ENCODE data around the gene JAZF1.
A peak's percentile ranks its signal among the peaks of the same experiment; 100 is the strongest.

The JAZF1 gene

DNA sequence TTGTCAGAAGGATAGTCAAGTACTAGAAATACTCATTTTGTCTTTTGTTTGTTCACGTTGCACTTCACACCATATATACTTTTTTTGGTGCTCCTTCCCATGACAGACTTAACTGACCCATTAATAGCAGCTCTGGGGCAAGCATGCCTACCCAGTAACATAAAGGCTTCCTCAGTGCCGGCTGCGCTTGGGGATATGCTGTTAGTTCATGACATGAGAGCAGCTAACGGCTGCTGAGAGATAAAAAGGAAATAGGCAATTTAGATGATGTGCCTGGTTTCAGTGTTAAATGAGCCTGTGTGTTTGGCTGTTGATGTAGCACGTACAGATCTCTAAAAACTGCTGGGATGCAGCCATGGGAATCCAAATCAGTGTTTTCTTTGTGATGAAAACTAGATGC lies 354.2 kb downstream of the JAZF1 start:
- no peak overlapping the region for H2BK12ac ChIP-seq (ENCODE audit: low read length in 2 of 2)
- H2BK120ac ChIP-seq (ENCODE audit: low read depth, low read length) = no peak overlapping the region
- peaks cover 4 to 64% of the 10 kb centered on the region in 2 experiments for H3K36me3 ChIP-seq (ENCODE audit: control insufficient read depth in 1 of 2, insufficient read depth in 2 of 2, low read depth in 1 of 2, low read length in 2 of 2)
- H3K4ac ChIP-seq (ENCODE audit: low read depth in 1 of 2, low read length in 2 of 2) = no peak overlapping the region
- DNase-seq = no peak
- no peaks in the 10 kb centered on the region for H3K27me3 ChIP-seq (ENCODE audit: control insufficient read depth in 1 of 2, insufficient read depth in 1 of 2, low read length in 2 of 2)
- H3K23ac ChIP-seq (ENCODE audit: low read length in 2 of 2) = no peak overlapping the region
- H3K4me2 ChIP-seq (ENCODE audit: low read length, poor library complexity, severe bottlenecking) = no peak overlapping the region
- no peak overlapping the region for H4K8ac ChIP-seq (ENCODE audit: low read length)
- H3K9me3 ChIP-seq (ENCODE audit: control insufficient read depth, low read length) = no peaks in the 10 kb centered on the region
- no peak overlapping the region for H3K14ac ChIP-seq (ENCODE audit: low read length in 2 of 2)
- no peak overlapping the region for H3K4me3 ChIP-seq (ENCODE audit: insufficient read depth in 1 of 2, low read depth in 1 of 2, low read length in 2 of 2)
- H3K18ac ChIP-seq (ENCODE audit: low read depth in 1 of 2, low read length in 2 of 2) = no peak overlapping the region
- no peak overlapping the region for H2BK5ac ChIP-seq (ENCODE audit: low read depth, low read length, poor library complexity, severe bottlenecking)
- no peaks in the 10 kb centered on the region for H3K4me1 ChIP-seq (ENCODE audit: control insufficient read depth, insufficient read depth, low read depth, low read length)
- no peak overlapping the region for H4K91ac ChIP-seq (ENCODE audit: low read length)
- no peak overlapping the region for H3K9ac ChIP-seq (ENCODE audit: low read length)
- H3K79me1 ChIP-seq (replicated peaks; ENCODE audit: low read length, poor library complexity, severe bottlenecking) = peaks cover 10% of the 10 kb centered on the region
- H2BK15ac ChIP-seq (ENCODE audit: low read depth, poor library complexity, severe bottlenecking) = no peak overlapping the region
- WGBS = 27% methylated on average over 5 of the region's 5 CpGs
- H2AFZ ChIP-seq (ENCODE audit: low read depth, low read length) = no peak overlapping the region
- H2AK5ac ChIP-seq (ENCODE audit: low read length, severe bottlenecking) = no peak overlapping the region
- no peak overlapping the region for H3K27ac ChIP-seq (ENCODE audit: low read length, poor library complexity, severe bottlenecking)

DNA sequence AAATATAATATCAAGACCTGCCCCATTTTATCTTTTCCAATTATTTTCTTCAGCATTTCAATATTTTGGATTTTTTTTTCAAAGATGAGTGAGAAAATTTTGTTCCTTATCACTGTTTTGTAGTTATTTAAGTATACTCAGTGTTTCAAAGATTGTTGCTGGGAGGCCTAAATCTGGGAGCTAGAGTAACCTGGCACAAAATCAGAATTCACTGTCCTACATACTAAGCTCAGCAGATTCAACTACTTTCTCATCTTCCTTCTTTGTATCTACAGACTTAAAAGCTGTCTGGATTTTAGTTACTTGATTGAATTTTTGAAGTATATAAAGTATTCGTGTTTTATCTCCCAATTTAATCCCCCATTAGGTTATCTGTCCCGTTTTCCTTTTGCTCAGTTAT lies 354.7 kb downstream of the JAZF1 start:
- Histone ChIP-seq H2BK15ac (ENCODE audit: low read depth, poor library complexity, severe bottlenecking) (no peak overlapping the region), H3K27ac (ENCODE audit: low read length, poor library complexity, severe bottlenecking) (no peak overlapping the region), H3K9ac (ENCODE audit: low read length) (no peak overlapping the region), H3K4me3 (ENCODE audit: insufficient read depth in 1 of 2, low read depth in 1 of 2, low read length in 2 of 2) (no peak overlapping the region), H4K8ac (ENCODE audit: low read length) (no peak overlapping the region), H2AK5ac (ENCODE audit: low read length, severe bottlenecking) (no peak overlapping the region), H3K79me1 (replicated peaks; ENCODE audit: low read length, poor library complexity, severe bottlenecking) (peaks cover 10% of the 10 kb centered on the region), H2BK5ac (ENCODE audit: low read depth, low read length, poor library complexity, severe bottlenecking) (no peak overlapping the region), H3K4ac (ENCODE audit: low read depth in 1 of 2, low read length in 2 of 2) (no peak overlapping the region), H3K14ac (ENCODE audit: low read length in 2 of 2) (no peak overlapping the region), H2AFZ (ENCODE audit: low read depth, low read length) (no peak overlapping the region), H3K36me3 (ENCODE audit: control insufficient read depth in 1 of 2, insufficient read depth in 2 of 2, low read depth in 1 of 2, low read length in 2 of 2) (peaks cover 4 to 60% of the 10 kb centered on the region in 2 experiments), H3K4me1 (ENCODE audit: control insufficient read depth, insufficient read depth, low read depth, low read length) (no peaks in the 10 kb centered on the region), H3K9me3 (ENCODE audit: control insufficient read depth, low read length) (no peaks in the 10 kb centered on the region), H3K4me2 (ENCODE audit: low read length, poor library complexity, severe bottlenecking) (no peak overlapping the region), H4K91ac (ENCODE audit: low read length) (no peak overlapping the region), H3K18ac (ENCODE audit: low read depth in 1 of 2, low read length in 2 of 2) (no peak overlapping the region), H2BK12ac (ENCODE audit: low read length in 2 of 2) (no peak overlapping the region), H3K23ac (ENCODE audit: low read length in 2 of 2) (no peak overlapping the region), H2BK120ac (ENCODE audit: low read depth, low read length) (no peak overlapping the region), H3K27me3 (ENCODE audit: control insufficient read depth in 1 of 2, insufficient read depth in 1 of 2, low read length in 2 of 2) (no peaks in the 10 kb centered on the region)
- no peak for DNase-seq
- no CpG with 5 or more reads among the region's 2 CpGs for WGBS

DNA sequence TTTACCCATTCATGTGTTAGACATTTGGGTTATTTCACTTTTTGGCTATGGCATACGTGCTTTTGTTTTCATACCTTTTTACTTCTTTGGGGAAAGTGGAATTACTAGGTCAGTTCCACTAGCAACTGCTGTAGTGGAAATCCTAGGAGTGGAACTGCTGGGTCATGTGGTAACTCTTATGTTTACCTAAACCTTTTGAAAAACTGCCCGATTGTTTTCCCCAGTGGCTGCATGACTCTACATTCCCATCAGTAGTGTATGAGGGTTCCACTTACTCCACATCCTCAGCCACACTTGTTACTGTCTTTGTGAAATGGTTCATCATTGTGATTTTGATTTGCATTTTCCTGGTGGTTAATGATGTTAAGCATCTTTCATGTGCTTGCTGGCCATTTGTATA lies 358.4 kb downstream of the JAZF1 start:
- H3K23ac ChIP-seq (ENCODE audit: low read length in 2 of 2) = no peak overlapping the region
- no peak overlapping the region for H3K27ac ChIP-seq (ENCODE audit: low read length, poor library complexity, severe bottlenecking)
- H3K4me1 ChIP-seq (ENCODE audit: control insufficient read depth, insufficient read depth, low read depth, low read length) = no peaks in the 10 kb centered on the region
- H3K4me2 ChIP-seq (ENCODE audit: low read length, poor library complexity, severe bottlenecking) = no peak overlapping the region
- H3K27me3 ChIP-seq (ENCODE audit: control insufficient read depth in 1 of 2, insufficient read depth in 1 of 2, low read length in 2 of 2) = no peaks in the 10 kb centered on the region
- no peak overlapping the region for H2BK120ac ChIP-seq (ENCODE audit: low read depth, low read length)
- H3K4me3 ChIP-seq (ENCODE audit: insufficient read depth in 1 of 2, low read depth in 1 of 2, low read length in 2 of 2) = no peak overlapping the region
- DNase-seq = peak; percentile 16
- 75% methylated on average over 1 of the region's 2 CpGs for WGBS
- H3K9me3 ChIP-seq (ENCODE audit: control insufficient read depth, low read length) = no peaks in the 10 kb centered on the region
- H4K8ac ChIP-seq (ENCODE audit: low read length) = no peak overlapping the region
- no peak overlapping the region for H3K18ac ChIP-seq (ENCODE audit: low read depth in 1 of 2, low read length in 2 of 2)
- no peak overlapping the region for H2BK5ac ChIP-seq (ENCODE audit: low read depth, low read length, poor library complexity, severe bottlenecking)
- no peak overlapping the region for H3K4ac ChIP-seq (ENCODE audit: low read depth in 1 of 2, low read length in 2 of 2)
- no peak overlapping the region for H2BK12ac ChIP-seq (ENCODE audit: low read length in 2 of 2)
- H3K36me3 ChIP-seq (ENCODE audit: control insufficient read depth in 1 of 2, insufficient read depth in 2 of 2, low read depth in 1 of 2, low read length in 2 of 2) = peaks cover 4 to 62% of the 10 kb centered on the region in 2 experiments
- no peak overlapping the region for H2AK5ac ChIP-seq (ENCODE audit: low read length, severe bottlenecking)
- H3K9ac ChIP-seq (ENCODE audit: low read length) = peak overlapping the region; percentile 17
- no peak overlapping the region for H2BK15ac ChIP-seq (ENCODE audit: low read depth, poor library complexity, severe bottlenecking)
- no peak overlapping the region for H3K14ac ChIP-seq (ENCODE audit: low read length in 2 of 2)
- H2AFZ ChIP-seq (ENCODE audit: low read depth, low read length) = no peak overlapping the region
- peaks cover 8% of the 10 kb centered on the region for H3K79me1 ChIP-seq (replicated peaks; ENCODE audit: low read length, poor library complexity, severe bottlenecking)
- no peak overlapping the region for H4K91ac ChIP-seq (ENCODE audit: low read length)

DNA sequence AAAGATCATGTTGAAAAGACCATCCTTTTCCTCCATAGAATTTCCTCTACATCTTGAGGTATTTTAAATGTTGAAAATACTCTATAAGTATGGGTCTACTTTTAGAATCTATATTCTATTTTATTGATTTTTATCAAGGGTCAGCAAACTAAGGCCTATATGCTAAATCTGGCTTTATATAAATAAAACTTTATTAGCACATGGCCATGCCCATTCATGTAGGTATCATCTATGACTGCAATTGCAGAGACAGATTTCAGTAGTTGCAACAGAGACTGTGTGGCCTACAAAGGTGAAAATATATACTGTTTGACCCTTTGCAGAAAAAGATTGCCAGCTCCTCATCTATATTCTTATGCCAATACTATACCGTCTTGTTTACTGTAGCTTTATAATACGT lies 367.9 kb downstream of the JAZF1 start:
- H3K9ac ChIP-seq (ENCODE audit: low read length) = no peak overlapping the region
- no peak overlapping the region for H2BK12ac ChIP-seq (ENCODE audit: low read length in 2 of 2)
- no peak overlapping the region for H3K23ac ChIP-seq (ENCODE audit: low read length in 2 of 2)
- H3K9me3 ChIP-seq (ENCODE audit: control insufficient read depth, low read length) = no peaks in the 10 kb centered on the region
- H3K14ac ChIP-seq (ENCODE audit: low read length in 2 of 2) = no peak overlapping the region
- no peak for DNase-seq
- no peak overlapping the region for H4K91ac ChIP-seq (ENCODE audit: low read length)
- H2AFZ ChIP-seq (ENCODE audit: low read depth, low read length) = no peak overlapping the region
- no peak overlapping the region for H3K4me2 ChIP-seq (ENCODE audit: low read length, poor library complexity, severe bottlenecking)
- WGBS = 97% methylated on average over 2 of the region's 2 CpGs
- H3K4me3 ChIP-seq (ENCODE audit: insufficient read depth in 1 of 2, low read depth in 1 of 2, low read length in 2 of 2) = no peak overlapping the region
- H3K36me3 ChIP-seq (ENCODE audit: control insufficient read depth in 1 of 2, insufficient read depth in 2 of 2, low read depth in 1 of 2, low read length in 2 of 2) = peaks cover 10 to 40% of the 10 kb centered on the region in 2 experiments
- no peak overlapping the region for H2BK15ac ChIP-seq (ENCODE audit: low read depth, poor library complexity, severe bottlenecking)
- peaks cover 5% of the 10 kb centered on the region for H3K79me1 ChIP-seq (replicated peaks; ENCODE audit: low read length, poor library complexity, severe bottlenecking)
- no peak overlapping the region for H4K8ac ChIP-seq (ENCODE audit: low read length)
- H3K18ac ChIP-seq (ENCODE audit: low read depth in 1 of 2, low read length in 2 of 2) = no peak overlapping the region
- H3K4ac ChIP-seq (ENCODE audit: low read depth in 1 of 2, low read length in 2 of 2) = no peak overlapping the region
- H3K27me3 ChIP-seq (ENCODE audit: control insufficient read depth in 1 of 2, insufficient read depth in 1 of 2, low read length in 2 of 2) = no peaks in the 10 kb centered on the region
- no peak overlapping the region for H3K27ac ChIP-seq (ENCODE audit: low read length, poor library complexity, severe bottlenecking)
- H2BK5ac ChIP-seq (ENCODE audit: low read depth, low read length, poor library complexity, severe bottlenecking) = no peak overlapping the region
- no peak overlapping the region for H2BK120ac ChIP-seq (ENCODE audit: low read depth, low read length)
- no peaks in the 10 kb centered on the region for H3K4me1 ChIP-seq (ENCODE audit: control insufficient read depth, insufficient read depth, low read depth, low read length)
- no peak overlapping the region for H2AK5ac ChIP-seq (ENCODE audit: low read length, severe bottlenecking)
